ENCODE results near the gene SNX21.

Gene SNX21

DNA sequence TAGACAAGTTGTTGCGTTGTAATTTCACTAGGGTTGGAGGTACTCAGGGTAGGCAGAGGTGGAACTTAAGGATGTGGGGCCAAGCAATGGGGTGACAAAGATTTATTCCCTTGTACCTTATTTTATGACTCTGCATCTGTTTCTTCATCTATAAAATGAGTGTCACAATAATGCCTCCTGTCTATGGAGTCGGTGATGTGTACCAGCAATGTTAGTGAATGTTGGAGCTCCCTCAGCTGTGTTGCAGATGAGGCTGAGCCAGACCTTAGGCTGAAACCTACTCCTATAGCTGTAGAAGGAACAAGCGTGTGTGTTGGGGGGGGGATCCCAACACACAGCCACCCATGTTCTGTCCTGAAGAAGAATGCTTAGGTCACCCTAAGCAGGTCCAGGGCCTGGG is 16.6 kb upstream of the SNX21 start:
- TF ChIP-seq GATA2 (IDR thresholded peaks at IDR 0.05; ENCODE audit: low read depth, low read length) (no peak), GATA3 (IDR thresholded peaks at IDR 0.05; ENCODE audit: low read depth, low read length) (no peak)

DNA sequence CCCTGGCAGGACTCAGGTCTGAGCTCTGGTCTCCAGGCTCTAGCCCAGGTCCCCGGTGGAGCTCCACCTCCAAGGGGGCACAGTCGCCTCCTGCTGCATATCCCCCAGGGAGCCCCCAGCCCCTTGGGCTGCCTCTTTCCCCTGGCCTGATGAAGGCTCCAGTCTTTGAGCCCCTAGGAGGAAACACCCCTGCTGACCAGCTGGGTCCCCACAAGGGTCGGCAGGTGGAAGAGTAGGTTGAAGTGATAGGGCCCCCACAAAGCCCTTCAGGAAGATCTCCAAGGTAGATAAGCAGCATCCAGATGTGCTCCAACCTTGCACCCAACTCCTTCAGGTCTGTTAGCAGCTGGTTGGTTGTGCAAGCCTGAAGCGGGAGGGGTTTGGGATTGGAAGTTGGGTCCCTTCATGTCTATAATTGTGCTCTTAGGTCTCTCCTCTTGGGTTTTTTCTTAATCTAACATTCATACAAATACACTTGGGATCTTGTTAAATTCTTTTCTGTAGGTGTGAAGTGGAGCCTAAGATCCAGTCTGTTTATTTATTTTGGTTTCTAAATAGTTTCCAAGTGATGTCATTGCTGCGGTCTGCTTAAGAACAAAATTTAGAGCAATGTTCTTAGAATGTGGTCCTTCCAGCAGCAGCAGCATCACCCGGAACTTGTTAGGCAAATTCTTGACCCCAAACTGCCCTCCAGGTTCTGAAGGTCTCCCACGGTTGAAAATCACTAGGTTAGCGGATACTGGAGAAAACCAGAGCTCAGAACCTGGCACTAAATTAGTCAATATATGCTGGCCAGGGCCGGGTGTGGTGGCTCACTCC is 16.0 kb upstream of the SNX21 start:
- TF ChIP-seq GATA2 (IDR thresholded peaks at IDR 0.05; ENCODE audit: low read depth, low read length) = peak; percentile 18; the same call in 1 of the 2 replicates
- TF ChIP-seq GATA3 (IDR thresholded peaks at IDR 0.05; ENCODE audit: low read depth, low read length) = no peak

GRCh38 chr20:45818239-45818638 is 15.4 kb upstream of the SNX21 start:
- TF ChIP-seq GATA3 (IDR thresholded peaks at IDR 0.05; ENCODE audit: low read depth, low read length) (no peak), GATA2 (IDR thresholded peaks at IDR 0.05; ENCODE audit: low read depth, low read length) (no peak)

- TF ChIP-seq GATA2 (IDR thresholded peaks at IDR 0.05; ENCODE audit: low read depth, low read length) (no peak), GATA3 (IDR thresholded peaks at IDR 0.05; ENCODE audit: low read depth, low read length) (no peak)
Observed at GRCh38 chr20:45819466-45819865, 14.1 kb upstream of the SNX21 start.

GRCh38 chr20:45821947-45822346 is 11.7 kb upstream of the SNX21 start:
- TF ChIP-seq GATA3 (IDR thresholded peaks at IDR 0.05; ENCODE audit: low read depth, low read length) (no peak), GATA2 (IDR thresholded peaks at IDR 0.05; ENCODE audit: low read depth, low read length) (no peak)

GRCh38 chr20:45822857-45823256 is 10.7 kb upstream of the SNX21 start:
- TF ChIP-seq GATA3 (IDR thresholded peaks at IDR 0.05; ENCODE audit: low read depth, low read length) (no peak), GATA2 (IDR thresholded peaks at IDR 0.05; ENCODE audit: low read depth, low read length) (no peak)

- TF ChIP-seq GATA3 (IDR thresholded peaks at IDR 0.05; ENCODE audit: low read depth, low read length) = no peak
- no peak for TF ChIP-seq GATA2 (IDR thresholded peaks at IDR 0.05; ENCODE audit: low read depth, low read length)
Observed at GRCh38 chr20:45823949-45824835, 9.4 kb upstream of the SNX21 start.

DNA sequence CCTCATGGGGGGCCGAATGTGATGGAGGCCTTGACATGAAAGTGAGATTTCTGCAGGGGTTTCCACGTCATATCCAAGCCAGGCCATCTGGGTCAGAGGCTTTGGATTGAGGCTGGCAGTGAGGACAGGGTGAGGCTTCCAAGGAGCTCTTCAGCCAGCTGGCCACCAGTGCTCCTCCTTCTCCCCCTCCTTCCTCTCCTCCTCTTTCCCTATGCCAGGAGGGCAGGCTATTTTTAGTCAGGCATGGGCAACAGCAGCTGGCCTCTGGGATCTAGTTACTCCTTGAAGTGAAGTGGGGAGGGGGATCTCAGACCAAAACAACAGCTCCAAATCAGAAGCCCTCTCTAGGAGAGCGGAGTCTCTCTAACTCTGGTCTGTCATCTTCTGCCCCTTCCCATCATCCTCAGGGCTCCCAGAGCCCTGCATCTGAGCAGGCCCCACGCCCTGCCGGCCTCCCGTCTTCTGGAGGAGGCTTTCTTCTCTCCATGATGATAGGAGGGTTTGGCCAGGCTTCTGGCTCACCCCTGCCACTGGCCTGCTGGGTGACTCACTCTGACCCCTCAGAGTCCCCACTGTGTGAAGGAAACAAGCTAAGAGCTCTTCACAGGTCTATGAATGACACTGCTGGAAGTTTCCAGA is 7.1 kb upstream of the SNX21 start:
- TF ChIP-seq GATA3 (IDR thresholded peaks at IDR 0.05; ENCODE audit: low read depth, low read length) (no peak), GATA2 (IDR thresholded peaks at IDR 0.05; ENCODE audit: low read depth, low read length) (no peak)

- TF ChIP-seq GATA2 (IDR thresholded peaks at IDR 0.05; ENCODE audit: low read depth, low read length) = no peak
- no peak for TF ChIP-seq GATA3 (IDR thresholded peaks at IDR 0.05; ENCODE audit: low read depth, low read length)
Observed at GRCh38 chr20:45827030-45827652, 6.5 kb upstream of the SNX21 start, which contains the start of gene TNNC2. Gene TNNC2 (minus strand): TSS chr20:45827312. CDS start chr20:45827248, 64 bp downstream.

- no peak for TF ChIP-seq GATA2 (IDR thresholded peaks at IDR 0.05; ENCODE audit: low read depth, low read length)
- TF ChIP-seq GATA3 (IDR thresholded peaks at IDR 0.05; ENCODE audit: low read depth, low read length) = no peak
Observed at GRCh38 chr20:45827712-45828111, 5.9 kb upstream of the SNX21 start.

GRCh38 chr20:45828589-45828988 is 5.0 kb upstream of the SNX21 start:
- TF ChIP-seq GATA2 (IDR thresholded peaks at IDR 0.05; ENCODE audit: low read depth, low read length) (no peak), GATA3 (IDR thresholded peaks at IDR 0.05; ENCODE audit: low read depth, low read length) (no peak)

DNA sequence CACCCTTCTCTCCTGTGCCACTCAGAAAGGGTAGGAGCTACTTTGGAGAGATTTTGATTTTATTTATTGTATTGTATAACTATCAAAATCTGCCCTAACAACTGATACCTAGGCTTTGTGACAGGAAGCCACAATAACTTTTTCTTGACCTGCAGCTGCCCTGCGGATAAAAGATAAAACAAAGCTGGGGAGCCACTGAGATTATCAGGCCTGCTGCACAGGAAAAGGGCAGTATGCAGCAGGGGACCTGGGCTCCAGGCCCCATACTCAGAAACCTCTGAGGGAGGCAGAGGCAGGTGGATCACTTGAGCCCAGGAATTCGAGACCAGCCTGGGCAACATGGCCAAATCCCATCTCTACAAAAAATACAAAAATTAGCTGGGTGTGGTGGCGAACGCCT is 980 bp upstream of the SNX21 start:
- TF ChIP-seq GATA2 (IDR thresholded peaks at IDR 0.05; ENCODE audit: low read depth, low read length) (no peak), GATA3 (IDR thresholded peaks at IDR 0.05; ENCODE audit: low read depth, low read length) (no peak)

- no peak for TF ChIP-seq GATA3 (IDR thresholded peaks at IDR 0.05; ENCODE audit: low read depth, low read length)
- TF ChIP-seq GATA2 (IDR thresholded peaks at IDR 0.05; ENCODE audit: low read depth, low read length) = peak; percentile 29; the same call in 1 of the 2 replicates
Observed at GRCh38 chr20:45833883-45834796, 541 bp downstream of the SNX21 start.

Measured in SH-SY5Y (cell line).